Measurements from ENCODE around the gene CDX1. TPM values are rescaled to one million over a fixed set of nuclear protein-coding genes. Genes with fewer than 3 reads are reported as not detected.

Gene CDX1
- total RNA-seq, 1 donor from 2014 or later, result not detected

DNA sequence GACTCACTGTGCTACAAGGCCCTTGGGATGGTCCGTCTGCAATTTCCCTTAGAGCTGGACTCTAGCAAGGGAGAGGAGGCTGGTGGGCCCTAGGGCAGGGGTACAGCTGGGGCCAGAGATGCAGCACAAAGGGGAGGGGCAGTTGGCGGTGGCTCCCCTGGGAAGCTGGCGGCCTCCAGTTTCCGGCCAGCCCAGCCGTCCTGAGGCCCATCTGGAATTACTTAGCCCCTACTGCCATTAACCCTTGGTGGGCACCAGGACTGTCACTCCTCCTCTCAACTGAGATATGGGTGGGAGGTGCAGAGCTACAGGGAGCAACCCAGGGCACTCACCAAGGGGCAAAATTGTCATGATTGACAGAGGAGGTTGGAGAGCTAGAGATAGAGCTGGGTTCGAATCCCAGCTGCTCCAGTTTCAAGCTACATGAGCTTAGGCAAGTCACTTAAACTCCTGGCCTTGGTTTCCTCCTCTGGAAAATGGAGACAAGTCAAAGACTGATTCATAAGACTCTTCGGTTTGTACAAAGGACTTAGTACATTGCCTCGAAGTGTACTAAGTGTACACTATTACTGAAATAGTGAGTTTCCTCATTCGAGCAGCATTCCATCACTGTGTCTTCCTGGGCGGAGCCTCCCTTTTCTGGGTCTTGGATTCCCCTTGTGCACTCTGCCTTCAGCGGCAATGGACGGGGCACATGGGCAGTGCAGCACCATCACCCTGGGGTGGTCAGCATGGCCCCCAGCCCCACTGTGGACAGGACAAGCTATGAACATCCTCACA, 8.2 kb upstream of the CDX1 start:
- DNase-seq, result no peak
- Mint-ChIP-seq H3K4me3 (no peak overlapping the region), H3K27me3 (peaks cover 31% of the 10 kb centered on the region), H3K4me1 (peaks cover 15% of the 10 kb centered on the region), H3K9me3 (no peaks in the 10 kb centered on the region), H3K36me3 (ENCODE audit: low read depth) (peaks cover 1% of the 10 kb centered on the region), H3K27ac (no peak overlapping the region)
- intact Hi-C loops (cut with micrococcal nuclease), result no loop called here

DNA sequence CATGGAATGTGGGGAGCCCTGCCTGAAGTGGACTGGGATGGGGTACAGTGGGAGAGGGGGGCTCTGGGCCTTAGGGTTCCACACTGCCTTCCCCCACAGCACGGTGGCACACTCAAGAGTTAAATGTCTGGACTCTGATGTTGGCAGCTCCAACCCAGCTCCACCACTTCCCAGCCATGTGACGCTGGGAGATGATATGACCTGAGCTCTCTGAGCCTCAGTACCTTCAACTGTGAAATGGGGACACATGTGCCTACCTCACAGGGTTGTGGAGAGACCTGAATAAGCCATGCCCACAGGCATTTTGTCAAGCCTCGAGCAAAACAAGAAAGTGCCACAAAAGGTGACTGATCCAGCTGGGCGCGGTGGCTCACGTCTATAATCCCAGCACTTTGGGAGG, 7.5 kb upstream of the CDX1 start:
- no peak for DNase-seq
- Mint-ChIP-seq H3K9me3 (no peaks in the 10 kb centered on the region), H3K4me1 (peaks cover 13% of the 10 kb centered on the region), H3K36me3 (ENCODE audit: low read depth) (peaks cover 1% of the 10 kb centered on the region), H3K27me3 (peaks cover 28% of the 10 kb centered on the region), H3K4me3 (no peak overlapping the region), H3K27ac (no peak overlapping the region)
- intact Hi-C loops (cut with micrococcal nuclease), result no loop called here

DNA sequence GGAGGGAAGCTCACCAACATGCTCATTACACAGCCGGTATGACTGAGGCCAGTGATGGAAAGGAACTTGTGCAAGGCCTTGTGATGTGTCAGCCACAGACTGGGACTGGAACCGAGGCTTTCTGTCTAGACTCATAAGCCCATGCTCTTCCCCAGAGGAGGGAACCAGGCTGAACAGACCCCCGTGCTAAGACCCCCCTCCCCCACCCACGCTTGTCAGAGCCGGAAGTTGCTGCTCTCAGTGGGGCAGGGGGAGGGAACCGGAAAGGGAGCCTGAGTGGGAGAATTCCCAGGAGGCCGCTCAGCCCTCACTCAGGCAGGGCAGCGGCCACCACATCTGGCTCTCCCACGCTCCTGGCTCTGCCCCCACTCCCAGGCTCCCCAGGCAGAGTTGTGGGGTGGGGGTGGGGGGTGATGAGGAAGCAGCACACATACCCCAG, 6.8 kb upstream of the CDX1 start:
- H3K27ac Mint-ChIP-seq, result no peak overlapping the region
- peaks cover 9% of the 10 kb centered on the region for H3K4me1 Mint-ChIP-seq
- no peak overlapping the region for H3K4me3 Mint-ChIP-seq
- H3K36me3 Mint-ChIP-seq (ENCODE audit: low read depth), result peaks cover 1% of the 10 kb centered on the region
- DNase-seq, result no peak
- H3K27me3 Mint-ChIP-seq, result peaks cover 29% of the 10 kb centered on the region
- H3K9me3 Mint-ChIP-seq, result no peaks in the 10 kb centered on the region
- intact Hi-C loops (cut with micrococcal nuclease), result loop anchor here (2.0 to 5.0 kb wide), 2 partner anchors 197 to 278 kb away; partner anchors contain the start of gene TCOF1

DNA sequence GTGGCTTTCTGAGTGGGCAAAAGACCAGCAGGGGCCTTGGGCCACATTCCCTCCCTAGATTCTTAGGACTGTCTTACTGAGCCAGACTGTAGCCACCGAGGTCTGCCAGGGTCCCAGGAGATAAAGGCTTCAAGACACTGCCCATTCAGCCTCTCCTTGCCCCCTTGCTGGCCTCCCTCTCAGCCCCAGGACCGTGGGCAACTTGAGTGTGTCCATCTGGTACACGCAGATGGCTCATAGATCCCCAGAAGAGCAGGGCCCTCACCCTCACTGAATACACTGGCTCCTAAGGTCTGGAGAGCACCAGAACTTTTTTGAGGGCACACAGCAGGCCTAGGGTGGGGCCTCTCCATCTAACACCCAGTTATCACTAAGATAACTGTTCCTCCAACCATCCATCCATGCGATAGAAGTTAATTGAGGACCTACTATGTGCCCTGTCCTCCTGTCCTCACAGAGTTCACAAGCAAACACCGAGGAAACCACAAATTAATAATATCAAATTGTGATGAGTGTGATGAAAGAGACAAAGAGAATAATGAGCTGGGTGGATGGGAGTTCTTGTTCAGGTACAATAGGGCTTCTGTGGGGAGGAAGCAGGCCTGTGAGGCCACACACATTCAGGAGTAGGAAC, 6.0 kb upstream of the CDX1 start:
- Mint-ChIP-seq H3K36me3 (ENCODE audit: low read depth) (peaks cover 1% of the 10 kb centered on the region), H3K27me3 (peaks cover 31% of the 10 kb centered on the region), H3K4me3 (no peak overlapping the region), H3K4me1 (peaks cover 8% of the 10 kb centered on the region), H3K9me3 (no peaks in the 10 kb centered on the region), H3K27ac (no peak overlapping the region)
- no peak for DNase-seq
- intact Hi-C loops (cut with micrococcal nuclease), result loop anchor here (1.0 to 5.0 kb wide), 4 partner anchors 58 to 277 kb away; partner anchors contain the start of gene TCOF1

DNA sequence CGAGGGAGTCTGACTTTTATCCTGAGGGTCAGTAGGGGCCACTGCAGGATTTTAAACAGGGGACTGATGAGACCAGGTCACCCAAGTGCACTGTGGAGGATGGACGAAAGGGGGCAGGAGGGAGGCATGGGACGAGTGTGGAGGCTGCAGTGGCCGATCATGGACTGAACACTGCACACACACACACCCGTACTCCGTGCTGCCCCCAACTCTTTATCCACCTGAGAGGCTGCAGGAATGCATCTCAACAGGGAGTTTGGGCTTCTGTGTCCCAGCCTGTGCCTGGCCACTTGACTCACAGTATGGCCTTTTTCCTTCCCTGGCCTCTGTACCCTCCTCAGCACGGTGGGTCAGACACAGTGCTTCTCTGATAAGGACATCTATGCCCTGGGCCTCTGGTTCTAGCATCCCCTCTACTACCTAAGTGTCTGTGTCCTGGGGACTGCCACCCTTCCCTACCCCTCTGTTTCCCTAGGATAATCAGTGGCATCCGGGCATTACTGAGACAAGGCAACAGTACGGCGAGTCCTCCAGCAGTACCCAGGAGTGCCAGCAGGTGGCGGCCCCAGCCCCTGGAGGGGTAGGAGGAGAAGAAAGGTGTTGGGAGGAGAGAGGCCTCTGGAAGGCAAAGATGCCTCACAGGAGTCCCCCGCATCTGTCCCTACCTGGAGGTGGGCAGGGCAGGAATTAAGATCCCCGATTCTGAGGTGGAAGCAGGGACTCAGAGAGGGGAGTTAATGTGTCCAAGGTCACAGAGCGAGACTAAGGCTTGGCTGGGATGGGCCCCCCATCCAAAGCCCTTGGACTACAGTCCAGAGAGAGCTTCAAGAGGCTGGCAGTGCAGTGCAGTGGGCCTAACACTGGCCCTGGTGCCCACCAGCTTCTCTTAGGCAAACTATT, 5.1 kb upstream of the CDX1 start:
- Mint-ChIP-seq H3K27me3 (peaks cover 30% of the 10 kb centered on the region), H3K9me3 (no peaks in the 10 kb centered on the region), H3K4me1 (peaks cover 3% of the 10 kb centered on the region), H3K36me3 (ENCODE audit: low read depth) (no peaks in the 10 kb centered on the region), H3K4me3 (no peak overlapping the region), H3K27ac (no peak overlapping the region)
- peak; percentile 94 for DNase-seq
- intact Hi-C loops (cut with micrococcal nuclease), result loop anchor here (1.0 to 5.0 kb wide), 4 partner anchors 57 to 276 kb away; partner anchors contain the start of gene TCOF1

DNA sequence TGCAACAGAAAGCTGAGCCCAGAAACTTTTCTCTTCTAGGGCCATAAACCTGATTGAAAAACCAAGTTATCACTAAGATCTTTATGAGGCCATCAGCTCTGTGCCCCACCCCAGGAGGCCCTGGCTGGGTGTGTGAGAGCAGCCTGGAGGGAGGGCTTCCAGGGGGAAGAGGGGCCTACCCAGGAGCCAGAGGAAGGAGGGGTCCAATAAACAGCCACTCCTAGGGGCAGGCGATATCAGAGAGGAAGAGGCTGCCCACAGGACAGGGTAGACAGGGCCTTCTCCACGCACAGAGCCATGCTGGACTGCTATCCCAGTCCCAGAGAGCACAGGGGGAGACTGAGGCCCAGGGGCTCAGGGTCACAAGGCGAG, 4.5 kb upstream of the CDX1 start:
- Mint-ChIP-seq H3K4me3 (no peak overlapping the region), H3K36me3 (ENCODE audit: low read depth) (no peaks in the 10 kb centered on the region), H3K4me1 (peaks cover 3% of the 10 kb centered on the region), H3K9me3 (no peaks in the 10 kb centered on the region), H3K27me3 (peaks cover 26% of the 10 kb centered on the region), H3K27ac (no peak overlapping the region)
- intact Hi-C loops (cut with micrococcal nuclease), result loop anchor here (5.0 kb wide), 1 partner anchor 275 kb away; no protein-coding TSS in a partner anchor
- no peak for DNase-seq

DNA sequence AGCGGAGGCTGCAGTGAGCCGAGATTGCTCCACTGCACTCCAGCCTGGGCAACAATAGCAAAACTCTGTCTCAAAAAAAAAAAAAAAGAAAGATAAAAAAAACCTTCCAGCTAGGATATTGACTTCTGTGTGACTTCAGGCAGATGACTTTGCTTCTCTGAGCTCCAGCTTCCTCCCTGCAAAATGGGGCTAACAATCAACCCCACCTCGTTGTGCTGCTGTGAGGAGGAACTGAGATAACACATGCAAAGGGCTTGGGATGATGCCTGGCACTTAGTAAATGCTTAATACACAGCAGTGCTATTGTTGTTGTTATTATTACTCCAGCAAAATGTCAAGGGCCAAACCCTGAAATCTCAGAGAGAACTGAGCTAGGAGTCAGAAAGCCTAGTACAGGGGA, 3.5 kb upstream of the CDX1 start:
- peaks cover 3% of the 10 kb centered on the region for H3K4me1 Mint-ChIP-seq
- no peak for DNase-seq
- no peaks in the 10 kb centered on the region for H3K9me3 Mint-ChIP-seq
- intact Hi-C loops (cut with micrococcal nuclease), result loop anchor here (5.0 kb wide), 1 partner anchor 274 kb away; no protein-coding TSS in a partner anchor
- H3K36me3 Mint-ChIP-seq (ENCODE audit: low read depth), result no peaks in the 10 kb centered on the region
- H3K4me3 Mint-ChIP-seq, result no peak overlapping the region
- peaks cover 26% of the 10 kb centered on the region for H3K27me3 Mint-ChIP-seq
- no peak overlapping the region for H3K27ac Mint-ChIP-seq

DNA sequence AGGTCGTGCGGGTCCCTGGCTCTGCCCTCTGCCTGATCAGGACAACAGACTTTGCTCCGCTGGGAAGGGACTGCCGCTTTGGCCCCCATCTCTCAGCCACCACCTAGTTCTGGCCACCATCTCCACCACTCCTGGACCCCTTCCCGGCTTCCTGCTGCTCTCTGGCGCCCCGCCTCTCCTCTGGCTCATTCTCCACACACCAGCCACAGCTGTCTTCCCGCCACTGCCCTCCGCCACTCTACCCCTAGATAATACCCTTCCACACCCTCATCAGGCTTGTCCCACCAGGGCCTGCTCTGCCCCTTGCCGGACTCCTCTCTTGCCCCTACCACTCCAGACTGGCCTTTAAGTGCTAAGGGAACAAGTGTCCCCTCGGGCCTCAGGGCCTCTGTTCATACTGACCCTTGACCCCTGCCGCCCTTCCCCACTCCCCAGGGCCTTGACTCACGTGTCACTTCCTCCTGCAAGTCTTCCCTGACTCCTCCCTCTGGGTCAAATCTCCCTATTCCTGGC, 3.0 kb upstream of the CDX1 start:
- H3K4me3 Mint-ChIP-seq, result no peak overlapping the region
- intact Hi-C loops (cut with micrococcal nuclease), result loop anchor here (5.0 kb wide), 1 partner anchor 274 kb away; no protein-coding TSS in a partner anchor
- no peaks in the 10 kb centered on the region for H3K36me3 Mint-ChIP-seq (ENCODE audit: low read depth)
- peaks cover 3% of the 10 kb centered on the region for H3K4me1 Mint-ChIP-seq
- no peaks in the 10 kb centered on the region for H3K9me3 Mint-ChIP-seq
- no peak for DNase-seq
- no peak overlapping the region for H3K27ac Mint-ChIP-seq
- peaks cover 32% of the 10 kb centered on the region for H3K27me3 Mint-ChIP-seq

DNA sequence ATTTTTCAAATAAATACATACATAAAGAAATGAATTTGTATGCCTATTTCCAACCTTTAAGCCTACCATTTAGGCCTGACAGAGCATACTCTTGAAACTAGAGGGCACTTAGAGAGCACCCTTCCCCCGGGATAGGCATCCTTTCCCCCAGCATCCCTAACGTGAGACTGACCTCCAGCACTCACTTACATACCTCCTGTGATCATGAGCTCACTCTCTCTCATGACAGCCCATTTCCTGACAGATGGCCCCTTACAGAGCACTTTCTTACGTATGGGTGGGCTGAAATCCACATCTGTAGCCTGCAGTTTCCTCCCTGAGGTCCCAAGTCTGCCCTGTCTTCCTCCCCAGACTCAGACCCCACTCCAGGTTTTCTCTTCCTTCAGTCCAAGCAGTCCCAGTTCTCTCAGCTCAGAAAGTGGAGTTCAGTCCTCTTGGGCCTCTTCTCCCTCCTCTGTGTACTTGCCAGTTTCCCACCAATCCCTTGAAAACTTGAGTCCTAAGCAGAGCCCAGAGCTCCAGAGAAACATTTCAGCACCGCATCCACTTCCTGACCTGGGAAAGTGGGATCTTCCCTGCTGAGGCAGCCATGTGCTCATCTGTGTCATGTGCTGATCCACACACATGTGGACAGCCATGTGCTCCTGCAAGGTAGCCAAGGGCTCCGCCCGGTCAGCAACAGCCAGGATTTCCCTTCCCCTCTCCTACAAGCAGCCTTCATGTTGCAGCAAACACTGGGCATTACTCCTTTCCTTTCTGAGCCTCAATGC, 2.2 kb upstream of the CDX1 start:
- Mint-ChIP-seq H3K9me3 (no peaks in the 10 kb centered on the region), H3K36me3 (ENCODE audit: low read depth) (no peaks in the 10 kb centered on the region), H3K27ac (no peak overlapping the region), H3K27me3 (peaks cover 38% of the 10 kb centered on the region), H3K4me1 (peaks cover 3% of the 10 kb centered on the region), H3K4me3 (no peak overlapping the region)
- intact Hi-C loops (cut with micrococcal nuclease), result loop anchor here (5.0 kb wide), 1 partner anchor 273 kb away; no protein-coding TSS in a partner anchor
- DNase-seq, result no peak

DNA sequence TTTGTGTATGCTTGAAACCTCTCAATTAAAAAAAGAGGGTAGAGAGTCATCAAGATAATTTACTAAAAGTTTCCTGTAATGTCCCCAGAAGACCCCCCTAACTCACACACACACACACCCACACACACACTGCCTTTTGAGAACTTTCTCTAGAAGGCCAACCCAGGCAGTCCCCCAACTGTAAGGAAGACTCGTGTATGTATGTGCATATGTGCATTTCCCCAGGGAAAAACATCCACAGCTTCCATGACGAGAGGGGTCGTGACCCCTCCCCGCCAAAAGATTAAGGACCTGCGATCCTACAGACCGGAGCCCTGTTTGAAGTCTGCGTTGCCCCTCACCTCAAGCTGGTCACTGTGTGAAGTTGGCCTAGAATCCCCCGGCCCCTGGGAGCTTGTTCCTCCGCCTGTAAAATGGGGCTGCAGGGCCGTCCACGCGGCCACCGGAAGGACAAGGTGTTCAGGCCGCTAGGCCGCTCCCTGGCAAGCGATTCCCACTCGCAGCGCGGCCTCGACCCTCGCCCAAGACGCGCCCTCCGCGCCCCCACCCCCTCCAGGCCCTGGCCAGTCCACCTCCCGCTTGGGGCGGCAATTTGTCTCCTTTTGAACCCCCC, 435 bp upstream of the CDX1 start:
- no peak overlapping the region for H3K27ac Mint-ChIP-seq
- intact Hi-C loops (cut with micrococcal nuclease), result no loop called here
- H3K27me3 Mint-ChIP-seq, result peaks cover 49% of the 10 kb centered on the region
- no peak overlapping the region for H3K4me3 Mint-ChIP-seq
- H3K9me3 Mint-ChIP-seq, result no peaks in the 10 kb centered on the region
- no peak for DNase-seq
- no peaks in the 10 kb centered on the region for H3K36me3 Mint-ChIP-seq (ENCODE audit: low read depth)
- peaks cover 2% of the 10 kb centered on the region for H3K4me1 Mint-ChIP-seq

DNA sequence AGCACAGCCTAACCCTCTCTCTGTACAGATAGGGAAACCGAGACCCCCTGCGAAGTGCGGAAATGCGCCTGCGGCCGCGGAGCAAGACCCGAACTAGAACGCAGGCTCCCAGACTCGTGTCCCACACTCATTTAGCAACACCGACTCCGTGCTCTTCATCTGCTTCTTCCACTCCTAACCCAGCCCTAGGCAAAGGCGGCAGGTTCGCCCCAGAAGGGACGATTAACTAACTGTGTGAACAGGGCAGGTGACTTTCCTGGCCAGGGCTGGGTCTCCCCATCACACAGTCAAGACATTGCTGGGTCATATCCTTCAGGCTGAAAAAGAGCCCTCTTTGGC, 903 bp downstream of the CDX1 start:
- no peak for DNase-seq
- Mint-ChIP-seq H3K4me1 (no peaks in the 10 kb centered on the region), H3K36me3 (ENCODE audit: low read depth) (no peaks in the 10 kb centered on the region), H3K27me3 (peaks cover 52% of the 10 kb centered on the region), H3K4me3 (no peak overlapping the region), H3K27ac (no peak overlapping the region), H3K9me3 (no peaks in the 10 kb centered on the region)
- intact Hi-C loops (cut with micrococcal nuclease), result no loop called here

DNA sequence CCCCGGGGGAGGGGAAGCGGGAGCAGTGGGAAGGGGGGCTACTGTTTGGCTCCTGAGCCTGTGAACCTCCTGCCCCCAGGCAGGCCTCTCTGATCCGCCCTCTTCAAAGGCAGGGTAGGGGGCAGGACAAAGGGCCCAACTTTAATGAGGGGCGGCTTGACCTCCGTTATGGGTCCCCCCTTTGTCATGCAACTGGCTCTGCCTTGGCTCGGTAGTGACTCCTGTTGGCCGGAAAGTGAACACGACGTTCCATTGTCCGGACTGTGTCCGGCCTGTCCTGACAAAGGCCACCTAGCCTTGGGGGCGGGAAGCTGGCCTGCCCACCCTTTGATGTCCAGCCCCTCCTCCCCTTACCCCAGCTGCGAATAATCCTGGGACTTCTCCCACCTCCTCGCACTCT, 1.3 kb downstream of the CDX1 start:
- Mint-ChIP-seq H3K9me3 (no peaks in the 10 kb centered on the region), H3K36me3 (ENCODE audit: low read depth) (no peaks in the 10 kb centered on the region), H3K4me3 (no peak overlapping the region), H3K27ac (no peak overlapping the region), H3K4me1 (no peaks in the 10 kb centered on the region), H3K27me3 (peaks cover 52% of the 10 kb centered on the region)
- DNase-seq, result no peak
- intact Hi-C loops (cut with micrococcal nuclease), result no loop called here

DNA sequence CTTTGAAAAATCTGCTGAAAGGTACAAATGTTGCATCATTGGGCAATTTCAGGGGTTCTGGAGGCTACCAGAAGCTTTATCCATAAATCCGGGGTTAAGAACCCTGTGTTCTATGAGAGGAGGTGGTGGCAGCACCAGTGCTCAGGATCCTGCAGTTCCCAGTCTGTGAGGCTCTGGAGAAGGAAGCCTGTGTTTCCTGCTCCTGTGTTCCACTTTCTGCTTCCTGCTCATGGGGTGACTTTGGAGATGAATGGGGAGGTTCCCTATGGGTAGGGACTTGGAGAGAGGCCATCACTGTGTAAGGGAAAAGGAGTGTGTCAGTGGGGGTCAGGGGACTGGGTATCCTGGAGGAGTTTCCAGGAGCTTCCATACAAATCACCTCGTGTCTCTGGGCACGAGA, 2.3 kb downstream of the CDX1 start:
- no peaks in the 10 kb centered on the region for H3K36me3 Mint-ChIP-seq (ENCODE audit: low read depth)
- H3K27ac Mint-ChIP-seq, result no peak overlapping the region
- DNase-seq, result no peak
- intact Hi-C loops (cut with micrococcal nuclease), result no loop called here
- H3K9me3 Mint-ChIP-seq, result no peaks in the 10 kb centered on the region
- H3K4me1 Mint-ChIP-seq, result no peaks in the 10 kb centered on the region
- peaks cover 58% of the 10 kb centered on the region for H3K27me3 Mint-ChIP-seq
- no peak overlapping the region for H3K4me3 Mint-ChIP-seq

Measured in activated CD4-positive, alpha-beta T cell treated with anti-CD3 and anti-CD28 coated beads, Interleukin-2, amount 10 ng/mL, durations not matched to agents 24 days and 14 days (primary cell).